H1 (cell line): ENCODE data around the gene RPS5.
A peak's percentile ranks its signal among the peaks of the same experiment; 100 is the strongest.

Source experiments
- CTCF ChIP-seq, 3 experiments: IDR thresholded peaks; 1 replicate in 2 of 3; 2 replicates in 1 of 3; pipeline versions ENCODE4 v1.5.1 to v1.6.1; 2011; ENCODE audit warnings: low read length in 3 of 3, mild to moderate bottlenecking in 3 of 3, inconsistent platforms in 2 of 3, low read depth in 1 of 3, moderate library complexity in 1 of 3; ENCODE audit not compliant: insufficient read depth in 1 of 3; ENCODE audit errors: control extremely low read depth in 1 of 3
- EP300 ChIP-seq, 2 experiments: IDR thresholded peaks; 1 replicate in 1 of 2; 2 replicates in 1 of 2; pipeline ENCODE4 v1.6.1; 2011 to 2012; ENCODE audit warnings: low read depth in 2 of 2, low read length in 2 of 2, mild to moderate bottlenecking in 2 of 2, borderline replicate concordance in 1 of 2, inconsistent platforms in 1 of 2, moderate library complexity in 1 of 2
- EZH2 ChIP-seq: fragments of 200-600 bp; sonication (generic); IDR thresholded peaks from 2 replicates; pipeline ENCODE4 v1.7.1; 2012; ENCODE audit warnings: low read depth, mild to moderate bottlenecking, moderate library complexity, low read length, inconsistent platforms; ENCODE audit not compliant: severe bottlenecking
- GABPA ChIP-seq: IDR thresholded peaks from 2 replicates; pipeline ENCODE4 v1.6.1; 2011; ENCODE audit warnings: mild to moderate bottlenecking, low read length, moderate library complexity, borderline replicate concordance; ENCODE audit not compliant: insufficient read depth
- HDAC2 ChIP-seq, 2 experiments: fragments of 300-600 bp in 1 of 2; sonication (generic) in 1 of 2; IDR thresholded peaks; 2 replicates each; pipeline ENCODE4 v1.6.1; 2011 to 2012; ENCODE audit warnings: low read depth in 2 of 2, low read length in 2 of 2, mild to moderate bottlenecking in 2 of 2, moderate library complexity in 2 of 2, borderline replicate concordance in 1 of 2, inconsistent platforms in 1 of 2
- NANOG ChIP-seq: IDR thresholded peaks from 2 replicates; pipeline ENCODE4 v1.6.1; 2011; ENCODE audit warnings: low read length, low read depth, mild to moderate bottlenecking, inconsistent platforms; ENCODE audit not compliant: insufficient read depth, poor library complexity, severe bottlenecking
- POLR2A ChIP-seq, 2 experiments: IDR thresholded peaks; 1 replicate in 1 of 2; 2 replicates in 1 of 2; pipeline ENCODE4 v1.6.1; 2011; ENCODE audit warnings: low read depth in 2 of 2, low read length in 2 of 2, mild to moderate bottlenecking in 2 of 2; ENCODE audit errors: control extremely low read depth in 1 of 2
- SAP30 ChIP-seq: fragments of 300-600 bp; sonication (generic); IDR thresholded peaks from 2 replicates; pipeline ENCODE4 v1.7.1; 2012; ENCODE audit warnings: low read length, moderate library complexity, mild to moderate bottlenecking, inconsistent platforms; ENCODE audit not compliant: insufficient read depth, insufficient replicate concordance
- SP2 ChIP-seq: IDR thresholded peaks from 2 replicates; pipeline ENCODE4 v1.6.1; 2012; ENCODE audit warnings: mild to moderate bottlenecking, low read length, inconsistent platforms
- ZNF274 ChIP-seq: IDR thresholded peaks from 2 replicates; pipeline ENCODE4 v1.7.0; 2012; ENCODE audit warnings: low read length, borderline replicate concordance; ENCODE audit errors: extremely low read depth

- TF ChIP-seq CTCF (IDR thresholded peaks at IDR 0.05; ENCODE audit: control extremely low read depth in 1 of 3, insufficient read depth in 1 of 3, low read depth in 1 of 3, low read length in 3 of 3) (peak in 2 of 3 experiments; percentile 8 to 22; a peak in 1 of 4 replicates), NANOG (no peak), HDAC2 (IDR thresholded peaks at IDR 0.05; ENCODE audit: borderline replicate concordance in 1 of 2, low read depth in 2 of 2, low read length in 2 of 2) (no peak), SAP30 (peak; percentile 41), ZNF274 (no peak), SP2 (no peak), GABPA (no peak), EZH2 (no peak), POLR2A (IDR thresholded peaks at IDR 0.05; ENCODE audit: control extremely low read depth in 1 of 2, low read depth in 2 of 2, low read length in 2 of 2) (no peak), EP300 (IDR thresholded peaks at IDR 0.05; ENCODE audit: borderline replicate concordance in 1 of 2, low read depth in 2 of 2, low read length in 2 of 2) (no peak)
Observed at GRCh38 chr19:58387338-58388174, 487 bp downstream of the RPS5 start.
